ENCODE measurements around the gene PPP2R5E. TPM values are rescaled to one million over a fixed set of nuclear protein-coding genes. Genes with fewer than 3 reads are reported as not detected.

The PPP2R5E gene
- total and polyA plus RNA-seq, 9 donors: 9.3 to 44.1 (median 35.5) TPM

DNA sequence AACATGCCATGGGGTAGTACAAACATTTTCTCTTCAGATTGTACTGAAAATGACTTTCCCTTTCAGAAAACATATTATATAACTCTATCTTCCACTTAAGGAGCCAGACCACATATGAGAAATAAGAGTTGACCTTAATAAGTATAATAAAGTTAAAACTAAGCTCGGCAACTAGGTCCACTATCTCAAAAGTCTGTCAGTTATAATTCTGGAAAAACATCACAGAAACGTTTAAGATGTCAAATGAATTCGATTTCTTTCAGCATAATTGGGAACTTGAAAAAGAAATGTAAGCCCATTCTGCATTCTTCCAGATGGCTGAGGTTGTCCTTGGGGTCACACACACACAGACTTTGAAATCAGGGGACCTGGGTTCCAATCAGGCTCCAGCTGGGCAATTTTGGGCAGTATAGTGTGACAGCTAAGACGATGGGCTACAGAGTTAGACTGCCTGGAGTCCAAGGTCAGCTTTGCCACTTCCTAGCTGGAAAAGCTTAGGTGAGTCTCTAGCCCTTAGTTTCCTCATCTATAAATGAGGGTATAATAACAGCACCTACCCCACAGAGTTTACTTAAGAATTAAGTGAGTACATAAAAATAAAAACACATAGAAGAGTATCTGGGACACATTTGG, 75.6 kb downstream of the PPP2R5E start:
- 9 to 19% (median 11%) methylated on average over 4 of the region's 4 CpGs for WGBS, 3 donors
- Histone ChIP-seq H3K4me1 (ENCODE audit: insufficient read depth) (peaks cover 4% of the 10 kb centered on the region), H3K27ac (no peak overlapping the region), H3K27me3 (no peaks in the 10 kb centered on the region), H3K9me3 (no peaks in the 10 kb centered on the region), H3K4me3 (no peak overlapping the region), H3K36me3 (no peaks in the 10 kb centered on the region)
- no peak for DNase-seq
- intact Hi-C loops (cut with DNase I): no loop called here
- no peak for TF ChIP-seq POLR2A (IDR thresholded peaks at IDR 0.05)
- TF ChIP-seq, protein P1, sequence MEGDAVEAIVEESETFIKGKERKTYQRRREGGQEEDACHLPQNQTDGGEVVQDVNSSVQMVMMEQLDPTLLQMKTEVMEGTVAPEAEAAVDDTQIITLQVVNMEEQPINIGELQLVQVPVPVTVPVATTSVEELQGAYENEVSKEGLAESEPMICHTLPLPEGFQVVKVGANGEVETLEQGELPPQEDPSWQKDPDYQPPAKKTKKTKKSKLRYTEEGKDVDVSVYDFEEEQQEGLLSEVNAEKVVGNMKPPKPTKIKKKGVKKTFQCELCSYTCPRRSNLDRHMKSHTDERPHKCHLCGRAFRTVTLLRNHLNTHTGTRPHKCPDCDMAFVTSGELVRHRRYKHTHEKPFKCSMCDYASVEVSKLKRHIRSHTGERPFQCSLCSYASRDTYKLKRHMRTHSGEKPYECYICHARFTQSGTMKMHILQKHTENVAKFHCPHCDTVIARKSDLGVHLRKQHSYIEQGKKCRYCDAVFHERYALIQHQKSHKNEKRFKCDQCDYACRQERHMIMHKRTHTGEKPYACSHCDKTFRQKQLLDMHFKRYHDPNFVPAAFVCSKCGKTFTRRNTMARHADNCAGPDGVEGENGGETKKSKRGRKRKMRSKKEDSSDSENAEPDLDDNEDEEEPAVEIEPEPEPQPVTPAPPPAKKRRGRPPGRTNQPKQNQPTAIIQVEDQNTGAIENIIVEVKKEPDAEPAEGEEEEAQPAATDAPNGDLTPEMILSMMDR (IDR thresholded peaks at IDR 0.05): no peak
- no peak for TF ChIP-seq EP300 (IDR thresholded peaks at IDR 0.05)

DNA sequence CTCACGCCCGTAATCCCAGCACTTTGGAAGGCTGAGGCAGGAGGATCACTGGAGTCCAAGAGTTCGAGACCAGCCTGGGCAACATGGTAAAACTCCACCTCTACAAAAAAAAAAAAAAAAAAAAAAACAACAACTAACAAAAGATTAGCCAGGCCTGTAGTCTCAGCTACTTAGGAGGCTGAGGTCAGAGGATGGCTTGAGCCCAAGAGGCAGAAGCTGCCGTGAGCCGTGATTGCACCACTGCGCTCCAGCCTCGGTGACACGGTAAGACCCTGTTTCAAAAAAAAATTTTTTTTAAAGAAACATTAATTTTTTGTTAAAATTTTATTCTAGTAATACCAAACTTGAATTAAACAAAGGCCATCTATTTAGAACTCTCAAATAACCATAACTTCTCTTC, 77.8 kb downstream of the PPP2R5E start:
- WGBS, 3 donors: 88 to 93% (median 92%) methylated on average over 8 of the region's 8 CpGs
- no peak for TF ChIP-seq EP300 (IDR thresholded peaks at IDR 0.05)
- TF ChIP-seq, protein P1 (IDR thresholded peaks at IDR 0.05): no peak
- TF ChIP-seq POLR2A (IDR thresholded peaks at IDR 0.05): no peak

DNA sequence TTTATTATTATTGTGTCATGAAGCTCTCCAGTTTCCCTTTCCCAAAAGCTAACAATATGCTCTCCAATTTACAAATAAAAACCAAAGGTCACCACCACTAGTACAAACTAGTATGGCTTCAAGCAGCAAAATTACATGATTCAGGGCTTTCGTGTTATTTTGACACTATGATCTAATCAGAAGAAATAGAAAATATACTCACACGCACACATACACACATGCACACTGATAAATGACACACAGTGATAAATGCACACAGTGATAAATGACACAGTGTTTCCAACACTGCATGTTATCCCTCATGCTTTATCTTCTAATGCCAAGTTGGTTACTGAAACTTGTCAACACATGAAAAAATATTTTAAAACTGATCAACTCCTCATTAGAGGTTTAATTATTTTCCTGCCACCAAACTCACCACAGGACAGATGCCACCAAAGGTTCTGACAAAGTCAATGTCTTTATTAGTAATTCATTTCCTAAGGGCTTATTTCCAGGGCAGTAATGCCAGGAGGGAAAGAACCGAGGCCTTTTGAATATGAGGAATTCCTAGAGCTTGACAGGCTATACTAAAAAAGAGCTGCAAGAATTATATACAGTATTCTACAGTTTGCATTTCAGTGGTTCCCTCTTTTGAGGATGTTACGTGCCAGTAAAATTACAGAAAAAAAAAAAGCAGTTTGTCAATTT, 82.4 kb downstream of the PPP2R5E start:
- H3K9me3 ChIP-seq: no peaks in the 10 kb centered on the region
- no peaks in the 10 kb centered on the region for H3K4me1 ChIP-seq (ENCODE audit: insufficient read depth)
- WGBS, 3 donors: 60 to 82% (median 81%) methylated on average over 4 of the region's 4 CpGs
- no peaks in the 10 kb centered on the region for H3K27me3 ChIP-seq
- no peak for DNase-seq
- no peak overlapping the region for H3K4me3 ChIP-seq
- intact Hi-C loops (cut with DNase I): no loop called here
- TF ChIP-seq EP300 (IDR thresholded peaks at IDR 0.05) (no peak), POLR2A (IDR thresholded peaks at IDR 0.05) (no peak)
- TF ChIP-seq, protein P1 (IDR thresholded peaks at IDR 0.05): no peak
- no peaks in the 10 kb centered on the region for H3K36me3 ChIP-seq
- H3K27ac ChIP-seq: no peak overlapping the region

More for the DNA sequence above, 77.8 kb downstream of the PPP2R5E start:
- no peak for DNase-seq
- Histone ChIP-seq H3K4me1 (ENCODE audit: insufficient read depth) (peaks cover 2% of the 10 kb centered on the region), H3K9me3 (no peaks in the 10 kb centered on the region), H3K4me3 (no peak overlapping the region), H3K27ac (no peak overlapping the region), H3K27me3 (no peaks in the 10 kb centered on the region), H3K36me3 (no peaks in the 10 kb centered on the region)
- intact Hi-C loops (cut with DNase I): no loop called here

DNA sequence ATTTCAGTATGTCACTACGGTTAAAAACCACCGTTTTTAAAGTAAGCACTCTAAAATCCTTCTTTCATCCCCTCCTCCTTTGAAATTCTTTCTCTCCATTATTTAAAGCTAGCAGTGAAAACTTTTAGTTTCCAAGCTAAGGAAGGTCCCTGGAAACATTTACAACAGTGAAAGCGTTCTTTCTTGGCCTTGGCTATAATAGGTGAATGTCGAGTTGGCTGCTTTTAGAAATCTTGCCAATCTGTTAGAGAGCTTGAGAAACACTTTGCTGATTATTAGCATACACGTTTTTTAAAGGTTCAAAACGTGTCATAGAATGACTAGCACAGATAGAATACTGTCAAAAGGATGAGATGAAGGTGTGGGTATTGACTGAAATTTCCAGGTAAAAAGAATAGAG, 83.4 kb downstream of the PPP2R5E start:
- TF ChIP-seq EP300 (IDR thresholded peaks at IDR 0.05) (no peak), POLR2A (IDR thresholded peaks at IDR 0.05) (no peak)
- TF ChIP-seq, protein P1 (IDR thresholded peaks at IDR 0.05): no peak
- Histone ChIP-seq H3K4me3 (no peak overlapping the region), H3K36me3 (no peaks in the 10 kb centered on the region), H3K9me3 (no peaks in the 10 kb centered on the region), H3K27ac (no peak overlapping the region), H3K27me3 (no peaks in the 10 kb centered on the region), H3K4me1 (ENCODE audit: insufficient read depth) (peaks cover 3% of the 10 kb centered on the region)
- WGBS, 3 donors: 48 to 53% (median 49%) methylated on average over 6 of the region's 6 CpGs
- no peak for DNase-seq
- intact Hi-C loops (cut with DNase I): no loop called here

Measured in ovary (tissue), 9 donors.